ENCODE results near the gene UNC5B.

Gene UNC5B

DNA sequence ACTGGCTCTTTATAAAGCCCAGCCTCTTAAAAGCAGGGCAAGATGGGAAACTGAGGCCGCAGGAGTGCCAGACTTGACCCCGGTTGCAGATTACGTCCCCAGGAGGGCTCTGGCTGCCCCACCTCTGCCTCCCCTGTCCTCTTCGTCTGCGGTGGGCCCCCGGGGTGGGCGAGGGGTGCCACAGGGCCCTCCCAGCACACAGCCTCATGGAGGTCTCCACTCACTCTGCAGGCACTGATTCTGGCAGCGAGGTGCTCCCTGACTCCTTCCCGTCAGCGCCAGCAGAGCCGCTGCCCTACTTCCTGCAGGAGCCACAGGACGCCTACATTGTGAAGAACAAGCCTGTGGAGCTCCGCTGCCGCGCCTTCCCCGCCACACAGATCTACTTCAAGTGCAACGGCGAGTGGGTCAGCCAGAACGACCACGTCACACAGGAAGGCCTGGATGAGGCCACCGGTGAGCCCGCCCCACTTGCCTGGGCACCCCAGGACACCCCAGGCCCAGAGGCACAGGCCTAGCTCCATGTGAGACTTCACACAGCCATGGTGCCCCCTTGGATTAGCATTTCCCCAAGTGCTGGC, 67.3 kb downstream of the UNC5B start:
- no peak; the same call in 2 of the 3 replicates for ATAC-seq (ENCODE audit: insufficient read depth, low read depth)
- TF ChIP-seq, protein P1, sequence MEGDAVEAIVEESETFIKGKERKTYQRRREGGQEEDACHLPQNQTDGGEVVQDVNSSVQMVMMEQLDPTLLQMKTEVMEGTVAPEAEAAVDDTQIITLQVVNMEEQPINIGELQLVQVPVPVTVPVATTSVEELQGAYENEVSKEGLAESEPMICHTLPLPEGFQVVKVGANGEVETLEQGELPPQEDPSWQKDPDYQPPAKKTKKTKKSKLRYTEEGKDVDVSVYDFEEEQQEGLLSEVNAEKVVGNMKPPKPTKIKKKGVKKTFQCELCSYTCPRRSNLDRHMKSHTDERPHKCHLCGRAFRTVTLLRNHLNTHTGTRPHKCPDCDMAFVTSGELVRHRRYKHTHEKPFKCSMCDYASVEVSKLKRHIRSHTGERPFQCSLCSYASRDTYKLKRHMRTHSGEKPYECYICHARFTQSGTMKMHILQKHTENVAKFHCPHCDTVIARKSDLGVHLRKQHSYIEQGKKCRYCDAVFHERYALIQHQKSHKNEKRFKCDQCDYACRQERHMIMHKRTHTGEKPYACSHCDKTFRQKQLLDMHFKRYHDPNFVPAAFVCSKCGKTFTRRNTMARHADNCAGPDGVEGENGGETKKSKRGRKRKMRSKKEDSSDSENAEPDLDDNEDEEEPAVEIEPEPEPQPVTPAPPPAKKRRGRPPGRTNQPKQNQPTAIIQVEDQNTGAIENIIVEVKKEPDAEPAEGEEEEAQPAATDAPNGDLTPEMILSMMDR (IDR thresholded peaks at IDR 0.05; ENCODE audit: borderline replicate concordance, extremely low read depth, low read length, poor library complexity, severe bottlenecking) = no peak
- TF ChIP-seq EZH2 (IDR thresholded peaks at IDR 0.05; ENCODE audit: borderline replicate concordance, low read depth, low read length, severe bottlenecking) = no peak
- H3K27ac ChIP-seq (ENCODE audit: low read length) = no peak overlapping the region

DNA sequence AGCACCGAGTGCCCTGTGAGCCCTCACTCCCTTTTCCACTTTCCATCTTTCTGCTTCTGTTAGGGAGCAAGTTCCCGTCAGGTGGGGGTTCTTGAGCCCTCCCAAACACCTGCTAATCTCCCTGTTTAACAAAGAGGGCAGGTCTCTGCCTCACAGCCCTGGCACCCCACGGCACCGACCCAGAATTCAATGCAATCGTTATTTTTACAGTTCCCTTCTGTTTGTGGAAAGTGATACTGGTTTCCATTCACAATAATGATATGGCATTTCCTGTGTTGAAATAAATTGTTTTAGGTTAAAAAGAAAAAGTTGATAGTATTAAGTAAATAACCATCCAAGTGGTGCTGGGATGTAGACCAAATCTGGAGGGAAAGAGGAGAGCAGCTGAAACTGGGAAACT, 67.8 kb downstream of the UNC5B start:
- Histone ChIP-seq H3K27me3 (ENCODE audit: insufficient read depth, low read length, poor library complexity) (no peaks in the 10 kb centered on the region), H3K4me3 (ENCODE audit: low read depth in 1 of 2, low read length in 2 of 2) (no peak overlapping the region), H2AFZ (ENCODE audit: low read depth, low read length) (no peak overlapping the region), H4K20me1 (ENCODE audit: insufficient read depth, low read length) (peaks cover 2% of the 10 kb centered on the region; the same call in 1 of the 2 replicates), H3K4me2 (ENCODE audit: insufficient read depth, low read length) (no peak overlapping the region), H3K27ac (ENCODE audit: low read length) (no peak overlapping the region), H3K36me3 (ENCODE audit: insufficient read depth, low read length) (no peaks in the 10 kb centered on the region), H3K79me2 (ENCODE audit: insufficient read depth, low read length) (no peaks in the 10 kb centered on the region), H3K9me3 (ENCODE audit: insufficient read depth, low read length, severe bottlenecking) (no peaks in the 10 kb centered on the region), H3K4me1 (ENCODE audit: insufficient read depth, low read length) (no peaks in the 10 kb centered on the region), H3K9ac (ENCODE audit: low read depth, low read length) (no peak overlapping the region)
- ATAC-seq (ENCODE audit: insufficient read depth, low read depth) (no peak), DNase-seq (no peak)
- no peak for TF ChIP-seq EZH2 (IDR thresholded peaks at IDR 0.05; ENCODE audit: borderline replicate concordance, low read depth, low read length, severe bottlenecking)
- TF ChIP-seq, protein P1 (IDR thresholded peaks at IDR 0.05; ENCODE audit: borderline replicate concordance, extremely low read depth, low read length, poor library complexity, severe bottlenecking) = no peak

More for the DNA sequence above, 67.3 kb downstream of the UNC5B start:
- H3K79me2 ChIP-seq (ENCODE audit: insufficient read depth, low read length) = no peaks in the 10 kb centered on the region
- H3K4me2 ChIP-seq (ENCODE audit: insufficient read depth, low read length) = no peak overlapping the region
- no peak overlapping the region for H2AFZ ChIP-seq (ENCODE audit: low read depth, low read length)
- H3K4me1 ChIP-seq (ENCODE audit: insufficient read depth, low read length) = no peaks in the 10 kb centered on the region
- H3K9ac ChIP-seq (ENCODE audit: low read depth, low read length) = no peak overlapping the region
- no peaks in the 10 kb centered on the region for H3K9me3 ChIP-seq (ENCODE audit: insufficient read depth, low read length, severe bottlenecking)
- no peaks in the 10 kb centered on the region for H4K20me1 ChIP-seq (ENCODE audit: insufficient read depth, low read length)
- no peak for DNase-seq
- no peak overlapping the region for H3K4me3 ChIP-seq (ENCODE audit: low read depth in 1 of 2, low read length in 2 of 2)
- no peaks in the 10 kb centered on the region for H3K36me3 ChIP-seq (ENCODE audit: insufficient read depth, low read length)
- no peaks in the 10 kb centered on the region for H3K27me3 ChIP-seq (ENCODE audit: insufficient read depth, low read length, poor library complexity)

DNA sequence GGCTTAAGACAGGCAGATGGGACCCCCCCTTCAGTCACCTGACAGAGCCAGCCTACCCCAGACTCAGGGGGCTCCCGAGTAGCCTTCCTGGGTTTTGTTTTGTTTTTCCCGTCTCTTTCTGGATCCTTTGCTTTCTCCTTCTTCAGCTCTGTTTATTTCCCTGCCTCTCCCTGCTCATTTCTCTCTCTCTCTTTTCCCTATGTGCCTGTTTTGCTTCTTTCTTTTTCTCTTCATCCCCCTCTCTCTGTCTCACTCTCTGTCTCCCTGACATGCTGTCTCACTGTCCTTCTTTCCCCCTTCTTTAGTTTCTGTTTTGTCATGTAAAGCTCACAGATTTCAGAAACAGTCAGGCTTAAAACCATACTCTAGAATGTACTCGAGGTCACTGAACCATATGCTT, 68.5 kb downstream of the UNC5B start:
- DNase-seq (no peak), ATAC-seq (ENCODE audit: insufficient read depth, low read depth) (no peak)
- Histone ChIP-seq H4K20me1 (ENCODE audit: insufficient read depth, low read length) (peaks cover 8% of the 10 kb centered on the region; the same call in 1 of the 2 replicates), H3K9me3 (ENCODE audit: insufficient read depth, low read length, severe bottlenecking) (no peaks in the 10 kb centered on the region), H3K4me2 (ENCODE audit: insufficient read depth, low read length) (no peak overlapping the region), H3K27ac (ENCODE audit: low read length) (no peak overlapping the region), H3K4me3 (ENCODE audit: low read depth in 1 of 2, low read length in 2 of 2) (no peak overlapping the region), H3K27me3 (ENCODE audit: insufficient read depth, low read length, poor library complexity) (no peaks in the 10 kb centered on the region), H3K9ac (ENCODE audit: low read depth, low read length) (no peak overlapping the region), H3K79me2 (ENCODE audit: insufficient read depth, low read length) (no peaks in the 10 kb centered on the region), H2AFZ (ENCODE audit: low read depth, low read length) (no peak overlapping the region), H3K36me3 (ENCODE audit: insufficient read depth, low read length) (no peaks in the 10 kb centered on the region), H3K4me1 (ENCODE audit: insufficient read depth, low read length) (no peaks in the 10 kb centered on the region)
- no peak for TF ChIP-seq EZH2 (IDR thresholded peaks at IDR 0.05; ENCODE audit: borderline replicate concordance, low read depth, low read length, severe bottlenecking)
- TF ChIP-seq, protein P1 (IDR thresholded peaks at IDR 0.05; ENCODE audit: borderline replicate concordance, extremely low read depth, low read length, poor library complexity, severe bottlenecking) = no peak
